Hematopoietic multipotent progenitor cell treated with erythropoietin and hydrocortisone succinate and interleukin-3 and kit ligand, for 8 days (in vitro differentiated cells): ENCODE measurements around the gene PCDHGC3.

Experiments
- DNase-seq: peaks from one replicate; pipeline ENCODE4 v3.0.0-alpha.2; 2015

The PCDHGC3 gene

GRCh38 chr5:141524604-141525597 is 49.1 kb downstream of the PCDHGC3 start:
- peak; percentile 68 for DNase-seq

- DNase-seq, result no peak
These were observed 49.9 kb downstream of the PCDHGC3 start for GRCh38 chr5:141525653-141526052.

- no peak for DNase-seq
These were observed 51.7 kb downstream of the PCDHGC3 start for GRCh38 chr5:141527426-141527825.
